ENCODE data around the gene SETX.

The SETX gene

DNA sequence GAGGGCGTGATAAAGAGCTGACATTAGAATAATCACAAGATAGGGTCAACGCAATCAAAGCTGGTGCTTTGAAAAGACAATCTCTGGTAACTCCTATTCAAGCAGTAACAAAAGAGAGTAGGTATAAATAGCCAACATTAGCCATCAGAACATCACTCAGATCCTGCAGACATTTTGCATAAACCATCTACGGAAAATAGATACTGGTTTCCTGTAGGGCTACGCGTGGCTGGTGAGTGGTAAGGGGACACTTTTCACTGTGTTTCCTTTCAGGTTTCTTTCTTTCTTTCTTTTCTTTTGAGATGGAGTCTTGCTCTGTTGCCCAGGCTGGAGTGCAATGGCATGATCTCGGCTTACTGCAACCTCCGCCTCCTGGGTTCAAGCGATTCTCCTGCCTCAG, 29.6 kb upstream of the SETX start:
- Histone ChIP-seq H3K27ac (replicated peaks) (no peak overlapping the region), H3K4me3 (replicated peaks; ENCODE audit: insufficient read depth, low read length) (no peak overlapping the region), H3K27me3 (ENCODE audit: insufficient read depth, poor library complexity, severe bottlenecking) (no peaks in the 10 kb centered on the region)
- no peak for DNase-seq (ENCODE audit: low read depth in 1 of 2, low spot score in 1 of 2)
- no peak for TF ChIP-seq CTCF (IDR thresholded peaks at IDR 0.05; ENCODE audit: insufficient read depth, low read length)
- no peak for TF ChIP-seq POLR2AphosphoS5 (IDR thresholded peaks at IDR 0.05; ENCODE audit: low read depth)
- TF ChIP-seq GABPA (IDR thresholded peaks at IDR 0.05; ENCODE audit: low read depth) = no peak
- TF ChIP-seq SPI1 (IDR thresholded peaks at IDR 0.05; ENCODE audit: borderline replicate concordance, low read depth) = no peak
- TF ChIP-seq REST (IDR thresholded peaks at IDR 0.05; ENCODE audit: insufficient replicate concordance, low read depth) = no peak

DNA sequence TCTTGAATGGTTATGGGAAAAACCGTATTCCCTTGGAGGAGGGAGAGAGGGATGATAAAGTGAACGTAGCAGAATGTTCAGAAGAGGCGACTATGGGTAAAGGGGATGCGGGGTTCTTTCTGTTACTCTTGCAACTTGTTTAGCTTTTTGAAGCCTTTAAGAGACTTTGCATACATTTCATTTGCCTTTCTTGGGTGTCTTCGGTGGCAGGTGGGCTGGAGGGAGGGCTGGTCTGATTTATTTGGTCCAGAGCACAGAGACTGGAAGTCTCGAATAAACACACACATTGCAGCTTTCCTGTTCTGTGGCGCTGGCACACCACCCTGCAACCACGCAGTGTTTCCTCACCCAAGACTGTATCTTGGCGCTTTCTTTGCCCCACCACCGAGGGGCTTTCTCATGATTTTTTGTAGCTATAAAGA, 28.7 kb upstream of the SETX start:
- DNase-seq (ENCODE audit: low read depth in 1 of 2, low spot score in 1 of 2) = peak in 1 of 2 experiments; percentile 3
- Histone ChIP-seq H3K4me3 (replicated peaks; ENCODE audit: insufficient read depth, low read length) (no peak overlapping the region), H3K27me3 (ENCODE audit: insufficient read depth, poor library complexity, severe bottlenecking) (no peaks in the 10 kb centered on the region), H3K27ac (replicated peaks) (no peak overlapping the region)
- no peak for TF ChIP-seq REST (IDR thresholded peaks at IDR 0.05; ENCODE audit: insufficient replicate concordance, low read depth)
- no peak for TF ChIP-seq POLR2AphosphoS5 (IDR thresholded peaks at IDR 0.05; ENCODE audit: low read depth)
- TF ChIP-seq SPI1 (IDR thresholded peaks at IDR 0.05; ENCODE audit: borderline replicate concordance, low read depth) = no peak
- TF ChIP-seq CTCF (IDR thresholded peaks at IDR 0.05; ENCODE audit: insufficient read depth, low read length) = no peak
- no peak for TF ChIP-seq GABPA (IDR thresholded peaks at IDR 0.05; ENCODE audit: low read depth)

DNA sequence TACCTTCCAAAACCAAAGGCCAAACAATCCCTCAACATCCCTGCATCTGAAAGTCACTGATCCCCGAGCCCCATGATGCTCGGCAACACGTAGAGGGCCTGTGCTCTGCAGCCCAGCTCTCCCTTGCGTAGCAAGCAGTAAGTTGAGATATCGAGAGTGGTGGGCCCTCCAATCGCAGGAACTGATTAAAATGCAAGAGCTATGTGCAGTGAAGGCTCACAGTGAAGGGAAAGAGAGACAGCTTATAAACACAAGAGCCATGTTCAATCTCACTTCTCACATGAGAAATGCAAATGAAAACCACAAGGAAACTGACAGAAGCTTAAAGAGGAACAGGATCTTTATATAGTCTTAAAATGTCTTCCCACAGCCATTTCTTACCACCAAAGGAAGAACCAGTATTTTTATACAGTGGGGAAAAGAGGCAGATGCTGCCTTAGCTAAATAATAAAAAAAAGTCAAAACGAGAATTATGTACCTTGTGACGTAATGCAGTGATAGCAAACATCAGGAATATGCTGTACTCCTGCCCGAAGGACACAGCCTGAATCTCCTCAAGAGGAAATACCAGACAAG, 27.3 kb upstream of the SETX start:
- DNase-seq (ENCODE audit: low read depth in 1 of 2, low spot score in 1 of 2) = peak in 1 of 2 experiments; percentile 5
- TF ChIP-seq REST (IDR thresholded peaks at IDR 0.05; ENCODE audit: insufficient replicate concordance, low read depth) (no peak), SPI1 (IDR thresholded peaks at IDR 0.05; ENCODE audit: borderline replicate concordance, low read depth) (peak; percentile 79), POLR2AphosphoS5 (IDR thresholded peaks at IDR 0.05; ENCODE audit: low read depth) (no peak), CTCF (IDR thresholded peaks at IDR 0.05; ENCODE audit: insufficient read depth, low read length) (no peak), GABPA (IDR thresholded peaks at IDR 0.05; ENCODE audit: low read depth) (no peak)
- Histone ChIP-seq H3K4me3 (replicated peaks; ENCODE audit: insufficient read depth, low read length) (no peak overlapping the region), H3K27ac (replicated peaks) (peak overlapping the region; percentile 69), H3K27me3 (ENCODE audit: insufficient read depth, poor library complexity, severe bottlenecking) (no peaks in the 10 kb centered on the region)
